Osteoblast (primary cell): ENCODE measurements around the gene KCTD20. TPM values are rescaled to one million over a fixed set of nuclear protein-coding genes. Genes with fewer than 3 reads are reported as not detected.
A peak's percentile ranks its signal among the peaks of the same experiment; 100 is the strongest.

Experiments used
- DNase-seq: peaks from one replicate; pipeline ENCODE4 v3.0.0; 2011; ENCODE audit warnings: low spot score, mixed read lengths; ENCODE audit not compliant: insufficient read length; ENCODE audit errors: missing footprints
- H2AFZ ChIP-seq: 2 replicates; pipeline ENCODE4 v1.6.0; 2011; ENCODE audit warnings: mild to moderate bottlenecking, low read length
- H3K27ac ChIP-seq: 2 replicates; pipeline ENCODE4 v1.5.1; 2011; ENCODE audit warnings: mild to moderate bottlenecking, low read depth, low read length, moderate library complexity
- H3K27me3 ChIP-seq: 2 replicates; pipeline ENCODE4 v1.6.0; 2012; ENCODE audit warnings: mild to moderate bottlenecking, control low read depth, inconsistent platforms, low read length, moderate library complexity; ENCODE audit not compliant: insufficient read depth
- H3K36me3 ChIP-seq: 2 replicates; pipeline ENCODE4 v1.5.1; 2011; ENCODE audit warnings: mild to moderate bottlenecking, low read length, control low read depth, moderate library complexity; ENCODE audit not compliant: insufficient read depth
- H3K4me1 ChIP-seq: 2 replicates; pipeline ENCODE4 v1.5.1; 2011; ENCODE audit warnings: mild to moderate bottlenecking, low read length, control low read depth, moderate library complexity; ENCODE audit not compliant: insufficient read depth
- H3K4me2 ChIP-seq: 2 replicates; pipeline ENCODE4 v1.6.0; 2011; ENCODE audit warnings: mild to moderate bottlenecking, low read length; ENCODE audit not compliant: insufficient read depth
- H3K4me3 ChIP-seq: fragments of 200-600 bp; sonication (generic); 3 replicates; pipeline ENCODE4 v1.5.1; 2012; ENCODE audit warnings: mild to moderate bottlenecking, low read length, inconsistent platforms; ENCODE audit not compliant: insufficient read depth
- H3K79me2 ChIP-seq: 2 replicates; pipeline ENCODE4 v1.6.0; 2012; ENCODE audit warnings: mild to moderate bottlenecking, low read length, control low read depth, inconsistent platforms; ENCODE audit not compliant: insufficient read depth
- H3K9me3 ChIP-seq: 2 replicates; pipeline ENCODE4 v1.5.1; 2011; ENCODE audit warnings: low read depth, low read length, control low read depth
- H4K20me1 ChIP-seq: 2 replicates; pipeline ENCODE4 v1.6.0; 2012; ENCODE audit warnings: mild to moderate bottlenecking, low read length, control low read depth; ENCODE audit not compliant: insufficient read depth
- total RNA-seq: library from RNA; depleted of rRNA; stranded (reverse); fragments of >200 nt; gene quantifications from 2 replicates; pipeline ENCODE4 v1.2.3, GENCODE V29; 2012
- TF ChIP-seq, protein P1 (sequence below): IDR thresholded peaks from 2 replicates; pipeline ENCODE4 v1.5.1; 2011; ENCODE audit warnings: mild to moderate bottlenecking, low read depth, low read length, moderate library complexity; ENCODE audit errors: extremely low read depth

Gene KCTD20
- total RNA-seq, 1 donor: 210 TPM

DNA sequence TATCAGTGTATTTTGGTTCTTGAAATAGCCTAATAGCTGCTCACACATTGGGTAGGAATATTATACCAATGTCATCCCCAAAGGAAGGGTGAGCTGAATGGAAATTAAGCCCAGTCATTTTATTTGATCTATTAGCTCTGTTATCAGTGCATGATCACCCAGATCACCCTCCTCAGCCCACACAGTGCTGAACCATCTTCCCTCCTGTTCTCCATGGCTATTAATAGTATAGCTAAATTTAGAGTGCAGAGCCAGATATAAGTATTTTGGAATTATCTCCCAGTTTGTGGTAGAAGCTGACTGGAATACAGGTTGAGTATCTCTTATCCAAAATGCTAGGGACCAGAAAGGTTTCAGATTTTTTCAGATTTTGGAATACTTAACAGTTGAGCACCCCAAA is 45.4 kb downstream of the KCTD20 start:
- Histone ChIP-seq H2AFZ (no peak overlapping the region), H3K9me3 (no peaks in the 10 kb centered on the region), H3K27ac (no peak overlapping the region), H3K79me2 (no peaks in the 10 kb centered on the region), H3K27me3 (no peaks in the 10 kb centered on the region), H3K4me1 (peaks cover 12% of the 10 kb centered on the region), H3K4me3 (no peak overlapping the region), H3K4me2 (no peak overlapping the region), H3K36me3 (peaks cover 70% of the 10 kb centered on the region), H4K20me1 (peaks cover 18% of the 10 kb centered on the region)
- TF ChIP-seq, protein P1, sequence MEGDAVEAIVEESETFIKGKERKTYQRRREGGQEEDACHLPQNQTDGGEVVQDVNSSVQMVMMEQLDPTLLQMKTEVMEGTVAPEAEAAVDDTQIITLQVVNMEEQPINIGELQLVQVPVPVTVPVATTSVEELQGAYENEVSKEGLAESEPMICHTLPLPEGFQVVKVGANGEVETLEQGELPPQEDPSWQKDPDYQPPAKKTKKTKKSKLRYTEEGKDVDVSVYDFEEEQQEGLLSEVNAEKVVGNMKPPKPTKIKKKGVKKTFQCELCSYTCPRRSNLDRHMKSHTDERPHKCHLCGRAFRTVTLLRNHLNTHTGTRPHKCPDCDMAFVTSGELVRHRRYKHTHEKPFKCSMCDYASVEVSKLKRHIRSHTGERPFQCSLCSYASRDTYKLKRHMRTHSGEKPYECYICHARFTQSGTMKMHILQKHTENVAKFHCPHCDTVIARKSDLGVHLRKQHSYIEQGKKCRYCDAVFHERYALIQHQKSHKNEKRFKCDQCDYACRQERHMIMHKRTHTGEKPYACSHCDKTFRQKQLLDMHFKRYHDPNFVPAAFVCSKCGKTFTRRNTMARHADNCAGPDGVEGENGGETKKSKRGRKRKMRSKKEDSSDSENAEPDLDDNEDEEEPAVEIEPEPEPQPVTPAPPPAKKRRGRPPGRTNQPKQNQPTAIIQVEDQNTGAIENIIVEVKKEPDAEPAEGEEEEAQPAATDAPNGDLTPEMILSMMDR: no peak
- DNase-seq: no peak

DNA sequence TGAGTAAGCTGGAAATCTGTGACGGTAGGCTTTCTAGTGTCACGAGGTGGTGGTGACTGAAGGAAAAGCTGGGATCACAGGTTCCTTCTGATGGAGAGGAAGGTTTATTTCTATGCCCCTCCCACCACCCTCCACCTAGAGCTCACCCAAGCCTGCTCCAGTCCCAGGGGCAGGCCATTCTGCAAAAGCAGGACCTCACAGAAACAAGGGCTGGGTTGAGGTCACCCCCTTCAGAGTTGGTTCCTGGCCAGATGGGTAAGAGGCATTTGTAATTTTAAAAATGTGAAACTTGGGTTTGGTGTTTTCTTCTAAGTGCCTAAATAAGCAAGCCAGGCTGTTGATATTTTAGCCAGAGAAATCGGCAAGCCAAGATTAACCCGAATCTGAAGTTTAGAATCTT is 46.6 kb downstream of the KCTD20 start:
- Histone ChIP-seq H3K9me3 (no peaks in the 10 kb centered on the region), H3K27ac (no peak overlapping the region), H3K36me3 (peaks cover 60% of the 10 kb centered on the region), H2AFZ (no peak overlapping the region), H3K4me3 (no peak overlapping the region), H3K4me1 (peaks cover 15% of the 10 kb centered on the region), H3K4me2 (no peak overlapping the region), H3K79me2 (no peaks in the 10 kb centered on the region), H3K27me3 (no peaks in the 10 kb centered on the region), H4K20me1 (peaks cover 18% of the 10 kb centered on the region)
- TF ChIP-seq, protein P1: no peak
- DNase-seq: peak; percentile 4

DNA sequence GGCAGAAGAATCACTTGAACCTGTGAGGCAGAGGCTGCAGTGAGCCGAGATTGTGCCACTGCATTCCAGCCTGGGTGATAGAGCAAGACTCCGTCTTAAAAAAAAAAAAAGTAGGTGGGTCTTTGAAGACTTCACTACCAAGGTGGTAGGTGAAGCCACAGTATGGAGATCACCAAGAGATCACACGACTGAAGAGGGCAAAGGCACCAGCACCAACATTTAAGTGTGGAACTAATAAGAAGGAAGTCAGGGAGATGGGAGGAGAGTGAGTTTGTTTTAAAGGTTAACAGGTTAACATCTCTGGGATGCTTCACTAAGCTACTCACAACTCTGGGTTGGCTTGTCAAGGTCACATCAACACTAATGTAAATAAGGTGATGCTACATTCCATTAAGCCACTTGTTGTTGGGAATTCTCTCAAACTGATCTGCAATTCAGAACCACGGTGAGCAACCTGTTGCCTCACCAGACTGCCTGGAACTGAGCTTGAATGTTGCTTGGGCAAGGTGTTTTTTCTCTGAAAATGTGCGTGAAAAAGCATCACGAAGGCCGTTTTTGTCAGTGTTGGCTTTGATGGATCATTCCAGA is 48.7 kb downstream of the KCTD20 start:
- H3K4me3 ChIP-seq: no peak overlapping the region
- no peak for DNase-seq
- TF ChIP-seq, protein P1: no peak
- H3K27ac ChIP-seq: no peak overlapping the region
- H3K36me3 ChIP-seq: peaks cover 59% of the 10 kb centered on the region
- H4K20me1 ChIP-seq: peaks cover 18% of the 10 kb centered on the region
- no peak overlapping the region for H3K4me2 ChIP-seq
- no peak overlapping the region for H2AFZ ChIP-seq
- peaks cover 15% of the 10 kb centered on the region for H3K4me1 ChIP-seq
- H3K9me3 ChIP-seq: no peaks in the 10 kb centered on the region
- no peaks in the 10 kb centered on the region for H3K27me3 ChIP-seq
- H3K79me2 ChIP-seq: no peaks in the 10 kb centered on the region

DNA sequence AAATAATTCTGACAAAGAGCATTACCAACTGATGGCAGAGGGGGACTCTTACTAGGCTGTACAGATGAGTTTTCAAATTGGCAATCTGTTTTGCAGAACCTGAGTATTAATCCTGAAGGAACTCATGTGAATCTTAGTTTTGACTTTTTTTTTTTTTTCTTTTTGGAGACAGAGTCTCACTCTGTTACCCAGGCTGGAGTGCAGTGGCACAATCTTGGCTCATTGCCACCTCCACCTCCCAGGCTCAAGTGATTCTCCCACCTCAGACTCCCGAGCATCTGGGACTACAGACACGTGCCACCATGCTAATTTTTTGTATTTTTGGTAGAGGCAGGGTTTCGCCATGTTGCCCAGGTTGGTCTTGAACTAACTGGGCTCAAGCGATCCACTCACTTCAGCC is 49.3 kb downstream of the KCTD20 start:
- no peak for DNase-seq
- Histone ChIP-seq H4K20me1 (peaks cover 18% of the 10 kb centered on the region), H3K4me2 (no peak overlapping the region), H3K27ac (no peak overlapping the region), H3K9me3 (no peaks in the 10 kb centered on the region), H3K4me3 (no peak overlapping the region), H3K79me2 (no peaks in the 10 kb centered on the region), H2AFZ (no peak overlapping the region), H3K27me3 (no peaks in the 10 kb centered on the region), H3K4me1 (peaks cover 15% of the 10 kb centered on the region), H3K36me3 (peaks cover 59% of the 10 kb centered on the region)
- TF ChIP-seq, protein P1: no peak
